ENCODE results near the gene DPY19L2. TPM values are rescaled to one million over a fixed set of nuclear protein-coding genes. Genes with fewer than 3 reads are reported as not detected.

DPY19L2 gene
- total RNA-seq, 1 experiment from 2014 or later = 4.9 TPM

DNA sequence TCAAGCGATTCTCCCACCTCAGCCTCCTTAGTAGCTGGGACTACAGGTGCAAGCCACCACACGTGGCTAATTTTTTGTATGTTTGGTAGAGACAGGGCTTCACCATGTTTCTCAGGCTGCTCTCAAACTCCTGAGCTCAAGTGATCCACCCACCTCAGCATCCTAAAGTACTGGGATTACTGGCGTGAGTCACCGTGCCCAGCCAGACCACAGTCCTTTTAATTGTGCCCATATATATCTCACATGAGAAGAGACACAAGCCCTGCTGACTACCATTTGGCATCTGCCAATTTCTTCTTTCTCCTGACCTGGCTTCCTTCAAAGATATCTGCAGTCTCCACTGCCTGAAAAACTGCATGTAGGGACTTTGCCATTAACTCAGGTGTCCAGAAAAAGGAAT is 142.5 kb downstream of the DPY19L2 start:
- Mint-ChIP-seq H3K9me3 (no peaks in the 10 kb centered on the region), H3K4me1 (no peaks in the 10 kb centered on the region), H3K4me3 (no peak overlapping the region), H3K36me3 (ENCODE audit: insufficient read depth in 1 of 3, low read depth in 3 of 3) (no peaks in the 10 kb centered on the region), H3K27me3 (ENCODE audit: low read depth) (no peaks in the 10 kb centered on the region), H3K27ac (no peak overlapping the region; a peak in 1 of 7 replicates)
- Histone ChIP-seq H3K56ac (ENCODE audit: insufficient read length, low read depth, low read length) (no peak overlapping the region), H4K91ac (ENCODE audit: insufficient read length, low read depth, low read length) (no peak overlapping the region), H3K18ac (ENCODE audit: insufficient read length, low read depth, low read length) (no peak overlapping the region), H2BK15ac (ENCODE audit: low read depth, low read length) (no peak overlapping the region), H2AFZ (ENCODE audit: low read length) (no peak overlapping the region), H3K4ac (ENCODE audit: low read depth, low read length) (no peak overlapping the region), H3K79me1 (ENCODE audit: insufficient read depth, low read depth, low read length, poor library complexity, severe bottlenecking) (no peaks in the 10 kb centered on the region), H4K20me1 (ENCODE audit: control insufficient read depth, insufficient read depth, insufficient read length) (no peaks in the 10 kb centered on the region), H4K8ac (replicated peaks; ENCODE audit: insufficient read length, low read depth, low read length) (no peak overlapping the region), H2BK20ac (ENCODE audit: low read depth, low read length, poor library complexity, severe bottlenecking) (no peak overlapping the region), H3K27me3 (ENCODE audit: insufficient read depth, low read length) (no peaks in the 10 kb centered on the region), H2BK120ac (ENCODE audit: low read depth, low read length, poor library complexity, severe bottlenecking) (no peak overlapping the region), H3K9me3 (ENCODE audit: control insufficient read depth, low read depth, low read length) (no peaks in the 10 kb centered on the region), H3K9ac (ENCODE audit: extremely low read depth, insufficient read length, low read length) (no peak overlapping the region), H3K27ac (ENCODE audit: insufficient read length, low read depth, low read length) (no peak overlapping the region), H3K23ac (ENCODE audit: insufficient read length, low read depth, low read length) (no peak overlapping the region), H3K23me2 (ENCODE audit: insufficient read length, low read depth, low read length, poor library complexity, severe bottlenecking) (no peaks in the 10 kb centered on the region), H3K14ac (ENCODE audit: insufficient read depth, low read length) (no peak overlapping the region), H2AK5ac (ENCODE audit: insufficient read length, low read length) (no peak overlapping the region), H3T11ph (ENCODE audit: low read length) (no peak overlapping the region), H4K5ac (ENCODE audit: insufficient read length, low read depth, low read length) (no peak overlapping the region), H3K4me1 (ENCODE audit: insufficient read depth, low read length) (no peaks in the 10 kb centered on the region), H3K4me2 (ENCODE audit: insufficient read depth, insufficient read length, low read length) (no peak overlapping the region), H2BK5ac (ENCODE audit: insufficient read length, low read length) (no peak overlapping the region), H3K79me2 (ENCODE audit: insufficient read depth, low read length) (no peaks in the 10 kb centered on the region), H2BK12ac (ENCODE audit: insufficient read length, low read depth, low read length) (no peak overlapping the region)
- TF ChIP-seq, protein P1, sequence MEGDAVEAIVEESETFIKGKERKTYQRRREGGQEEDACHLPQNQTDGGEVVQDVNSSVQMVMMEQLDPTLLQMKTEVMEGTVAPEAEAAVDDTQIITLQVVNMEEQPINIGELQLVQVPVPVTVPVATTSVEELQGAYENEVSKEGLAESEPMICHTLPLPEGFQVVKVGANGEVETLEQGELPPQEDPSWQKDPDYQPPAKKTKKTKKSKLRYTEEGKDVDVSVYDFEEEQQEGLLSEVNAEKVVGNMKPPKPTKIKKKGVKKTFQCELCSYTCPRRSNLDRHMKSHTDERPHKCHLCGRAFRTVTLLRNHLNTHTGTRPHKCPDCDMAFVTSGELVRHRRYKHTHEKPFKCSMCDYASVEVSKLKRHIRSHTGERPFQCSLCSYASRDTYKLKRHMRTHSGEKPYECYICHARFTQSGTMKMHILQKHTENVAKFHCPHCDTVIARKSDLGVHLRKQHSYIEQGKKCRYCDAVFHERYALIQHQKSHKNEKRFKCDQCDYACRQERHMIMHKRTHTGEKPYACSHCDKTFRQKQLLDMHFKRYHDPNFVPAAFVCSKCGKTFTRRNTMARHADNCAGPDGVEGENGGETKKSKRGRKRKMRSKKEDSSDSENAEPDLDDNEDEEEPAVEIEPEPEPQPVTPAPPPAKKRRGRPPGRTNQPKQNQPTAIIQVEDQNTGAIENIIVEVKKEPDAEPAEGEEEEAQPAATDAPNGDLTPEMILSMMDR (conservative IDR thresholded peaks at IDR 0.05) = no peak
- no CpG with 5 or more reads among the region's 4 CpGs for WGBS (ENCODE audit: extremely low coverage, insufficient read length, low lambda C conversion rate)
- no peak for DNase-seq
